Measurements from ENCODE around the gene USP37. TPM values are rescaled to one million over a fixed set of nuclear protein-coding genes. Genes with fewer than 3 reads are reported as not detected.

Gene USP37
- total and polyA plus RNA-seq, 2 of the 13 experiments (the other 11 are each of a cell fraction or from before 2014, with no cell fraction given), result 6.5 to 30.6 TPM

DNA sequence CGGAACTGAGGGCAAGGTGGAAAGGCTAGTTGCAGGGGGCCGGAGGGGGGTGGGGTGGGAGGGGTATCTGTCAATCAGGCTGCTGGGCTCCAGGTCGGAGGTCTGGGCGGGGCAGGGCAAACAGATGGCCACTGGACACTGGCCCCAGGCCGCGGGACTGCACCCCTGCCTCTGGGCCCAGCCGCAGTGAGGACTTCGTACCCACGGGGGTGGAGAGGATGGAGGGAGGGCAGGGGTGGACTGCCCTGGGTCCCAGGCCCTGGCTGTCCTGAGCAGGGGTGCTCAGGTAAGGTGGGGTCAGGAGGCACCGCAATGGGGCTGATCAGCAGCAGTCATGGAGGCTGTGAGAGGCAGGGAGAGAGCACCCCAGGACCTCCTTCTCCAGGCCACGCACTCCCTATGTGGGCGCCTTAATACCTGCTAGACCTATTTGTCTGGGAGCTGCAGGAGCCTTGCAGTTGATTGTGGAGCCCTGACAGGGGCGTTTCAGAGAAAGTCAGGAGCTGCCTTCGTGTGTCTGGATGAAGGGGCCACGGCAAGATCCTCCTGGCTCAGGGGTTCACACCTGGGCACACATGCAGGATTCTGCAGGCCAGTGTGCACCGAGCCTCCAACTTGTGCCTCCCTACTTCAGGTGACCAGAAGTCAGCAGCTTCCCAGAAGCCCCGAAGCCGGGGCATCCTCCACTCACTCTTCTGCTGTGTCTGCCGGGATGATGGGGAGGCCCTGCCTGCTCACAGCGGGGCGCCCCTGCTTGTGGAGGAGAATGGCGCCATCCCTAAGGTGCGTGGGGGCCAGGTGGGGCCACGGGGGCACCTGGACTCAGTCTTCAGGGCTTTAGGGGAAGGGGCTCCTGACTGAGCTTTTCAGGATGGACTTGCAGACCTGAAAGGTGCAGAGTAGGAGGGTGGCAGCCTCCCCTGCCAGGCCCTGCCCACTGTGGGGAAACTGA lies 166.9 kb downstream of the USP37 start (continued):
- TF ChIP-seq, protein P1, sequence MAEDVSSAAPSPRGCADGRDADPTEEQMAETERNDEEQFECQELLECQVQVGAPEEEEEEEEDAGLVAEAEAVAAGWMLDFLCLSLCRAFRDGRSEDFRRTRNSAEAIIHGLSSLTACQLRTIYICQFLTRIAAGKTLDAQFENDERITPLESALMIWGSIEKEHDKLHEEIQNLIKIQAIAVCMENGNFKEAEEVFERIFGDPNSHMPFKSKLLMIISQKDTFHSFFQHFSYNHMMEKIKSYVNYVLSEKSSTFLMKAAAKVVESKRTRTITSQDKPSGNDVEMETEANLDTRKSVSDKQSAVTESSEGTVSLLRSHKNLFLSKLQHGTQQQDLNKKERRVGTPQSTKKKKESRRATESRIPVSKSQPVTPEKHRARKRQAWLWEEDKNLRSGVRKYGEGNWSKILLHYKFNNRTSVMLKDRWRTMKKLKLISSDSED (CRISPR knock-in tag; IDR thresholded peaks at IDR 0.05), result no peak
- TF ChIP-seq SETDB1 (CRISPR knock-in tag; IDR thresholded peaks at IDR 0.05; ENCODE audit: borderline replicate concordance) (no peak), NR3C1 (CRISPR knock-in tag; IDR thresholded peaks at IDR 0.05) (no peak), ZNF549 (CRISPR knock-in tag; IDR thresholded peaks at IDR 0.05) (no peak), ZZZ3 (CRISPR knock-in tag; IDR thresholded peaks at IDR 0.05; ENCODE audit: borderline replicate concordance) (peak; percentile 95), ZNF563 (CRISPR knock-in tag; IDR thresholded peaks at IDR 0.05) (no peak), SMARCC2 (IDR thresholded peaks at IDR 0.05) (no peak), KLF6 (CRISPR knock-in tag; IDR thresholded peaks at IDR 0.05) (no peak), HOXA5 (CRISPR knock-in tag; IDR thresholded peaks at IDR 0.05) (no peak), ZKSCAN1 (IDR thresholded peaks at IDR 0.05; ENCODE audit: low read length) (no peak), ZNF558 (CRISPR knock-in tag; IDR thresholded peaks at IDR 0.05; ENCODE audit: borderline replicate concordance) (peak; percentile 7; the same call in 1 of the 2 replicates), NFKBIZ (CRISPR knock-in tag; IDR thresholded peaks at IDR 0.05) (peak; percentile 42; the same call in 1 of the 2 replicates), ZFP36 (IDR thresholded peaks at IDR 0.05; ENCODE audit: borderline replicate concordance, low read depth, low read length, partially characterized antibody) (no peak), RBM22 (optimal IDR thresholded peaks at IDR 0.05; ENCODE audit: low read length) (peak; percentile 62), ZKSCAN5 (CRISPR knock-in tag; IDR thresholded peaks at IDR 0.05) (no peak), ZNF180 (CRISPR knock-in tag; IDR thresholded peaks at IDR 0.05; ENCODE audit: borderline replicate concordance, low read depth) (peak; percentile 62; the same call in 1 of the 2 replicates), MXD4 (CRISPR knock-in tag; IDR thresholded peaks at IDR 0.05) (no peak)
- TF ChIP-seq, protein P2, sequence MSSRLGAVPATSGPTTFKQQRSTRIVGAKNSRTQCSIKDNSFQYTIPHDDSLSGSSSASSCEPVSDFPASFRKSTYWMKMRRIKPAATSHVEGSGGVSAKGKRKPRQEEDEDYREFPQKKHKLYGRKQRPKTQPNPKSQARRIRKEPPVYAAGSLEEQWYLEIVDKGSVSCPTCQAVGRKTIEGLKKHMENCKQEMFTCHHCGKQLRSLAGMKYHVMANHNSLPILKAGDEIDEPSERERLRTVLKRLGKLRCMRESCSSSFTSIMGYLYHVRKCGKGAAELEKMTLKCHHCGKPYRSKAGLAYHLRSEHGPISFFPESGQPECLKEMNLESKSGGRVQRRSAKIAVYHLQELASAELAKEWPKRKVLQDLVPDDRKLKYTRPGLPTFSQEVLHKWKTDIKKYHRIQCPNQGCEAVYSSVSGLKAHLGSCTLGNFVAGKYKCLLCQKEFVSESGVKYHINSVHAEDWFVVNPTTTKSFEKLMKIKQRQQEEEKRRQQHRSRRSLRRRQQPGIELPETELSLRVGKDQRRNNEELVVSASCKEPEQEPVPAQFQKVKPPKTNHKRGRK (CRISPR knock-in tag; IDR thresholded peaks at IDR 0.05), result no peak; the same call in 1 of the 2 replicates
- TF ChIP-seq, protein P3, sequence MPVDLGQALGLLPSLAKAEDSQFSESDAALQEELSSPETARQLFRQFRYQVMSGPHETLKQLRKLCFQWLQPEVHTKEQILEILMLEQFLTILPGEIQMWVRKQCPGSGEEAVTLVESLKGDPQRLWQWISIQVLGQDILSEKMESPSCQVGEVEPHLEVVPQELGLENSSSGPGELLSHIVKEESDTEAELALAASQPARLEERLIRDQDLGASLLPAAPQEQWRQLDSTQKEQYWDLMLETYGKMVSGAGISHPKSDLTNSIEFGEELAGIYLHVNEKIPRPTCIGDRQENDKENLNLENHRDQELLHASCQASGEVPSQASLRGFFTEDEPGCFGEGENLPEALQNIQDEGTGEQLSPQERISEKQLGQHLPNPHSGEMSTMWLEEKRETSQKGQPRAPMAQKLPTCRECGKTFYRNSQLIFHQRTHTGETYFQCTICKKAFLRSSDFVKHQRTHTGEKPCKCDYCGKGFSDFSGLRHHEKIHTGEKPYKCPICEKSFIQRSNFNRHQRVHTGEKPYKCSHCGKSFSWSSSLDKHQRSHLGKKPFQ (CRISPR knock-in tag; IDR thresholded peaks at IDR 0.05; ENCODE audit: insufficient replicate concordance), result no peak
- TF ChIP-seq, protein P4, sequence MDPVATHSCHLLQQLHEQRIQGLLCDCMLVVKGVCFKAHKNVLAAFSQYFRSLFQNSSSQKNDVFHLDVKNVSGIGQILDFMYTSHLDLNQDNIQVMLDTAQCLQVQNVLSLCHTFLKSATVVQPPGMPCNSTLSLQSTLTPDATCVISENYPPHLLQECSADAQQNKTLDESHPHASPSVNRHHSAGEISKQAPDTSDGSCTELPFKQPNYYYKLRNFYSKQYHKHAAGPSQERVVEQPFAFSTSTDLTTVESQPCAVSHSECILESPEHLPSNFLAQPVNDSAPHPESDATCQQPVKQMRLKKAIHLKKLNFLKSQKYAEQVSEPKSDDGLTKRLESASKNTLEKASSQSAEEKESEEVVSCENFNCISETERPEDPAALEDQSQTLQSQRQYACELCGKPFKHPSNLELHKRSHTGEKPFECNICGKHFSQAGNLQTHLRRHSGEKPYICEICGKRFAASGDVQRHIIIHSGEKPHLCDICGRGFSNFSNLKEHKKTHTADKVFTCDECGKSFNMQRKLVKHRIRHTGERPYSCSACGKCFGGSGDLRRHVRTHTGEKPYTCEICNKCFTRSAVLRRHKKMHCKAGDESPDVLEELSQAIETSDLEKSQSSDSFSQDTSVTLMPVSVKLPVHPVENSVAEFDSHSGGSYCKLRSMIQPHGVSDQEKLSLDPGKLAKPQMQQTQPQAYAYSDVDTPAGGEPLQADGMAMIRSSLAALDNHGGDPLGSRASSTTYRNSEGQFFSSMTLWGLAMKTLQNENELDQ (CRISPR knock-in tag; IDR thresholded peaks at IDR 0.05; ENCODE audit: borderline replicate concordance), result no peak
- TF ChIP-seq, protein P5, sequence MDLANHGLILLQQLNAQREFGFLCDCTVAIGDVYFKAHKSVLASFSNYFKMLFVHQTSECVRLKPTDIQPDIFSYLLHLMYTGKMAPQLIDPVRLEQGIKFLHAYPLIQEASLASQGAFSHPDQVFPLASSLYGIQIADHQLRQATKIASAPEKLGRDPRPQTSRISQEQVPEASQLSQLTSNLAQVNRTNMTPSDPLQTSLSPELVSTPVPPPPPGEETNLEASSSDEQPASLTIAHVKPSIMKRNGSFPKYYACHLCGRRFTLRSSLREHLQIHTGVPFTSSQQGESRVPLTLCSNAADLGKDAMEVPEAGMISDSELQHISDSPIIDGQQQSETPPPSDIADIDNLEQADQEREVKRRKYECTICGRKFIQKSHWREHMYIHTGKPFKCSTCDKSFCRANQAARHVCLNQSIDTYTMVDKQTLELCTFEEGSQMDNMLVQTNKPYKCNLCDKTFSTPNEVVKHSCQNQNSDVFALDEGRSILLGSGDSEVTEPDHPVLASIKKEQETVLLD (CRISPR knock-in tag; IDR thresholded peaks at IDR 0.05; ENCODE audit: low read depth), result peak; percentile 16; the same call in 1 of the 2 replicates

Data from HepG2 (cell line).